K562 (cell line): ENCODE measurements around the gene COL15A1. TPM values are rescaled to one million over a fixed set of nuclear protein-coding genes. Genes with fewer than 3 reads are reported as not detected.
A peak's percentile ranks its signal among the peaks of the same experiment; 100 is the strongest.

Source experiments
- CBFA2T3 ChIP-seq: fragments of 450-650 bp; IDR thresholded peaks from 2 replicates; pipeline ENCODE4 v1.6.1; 2017
- HNRNPH1 ChIP-seq: fragments of 200-400 bp; formaldehyde crosslinking; optimal IDR thresholded peaks from 2 replicates; pipeline ENCODE3; 2017; ENCODE audit warnings: low read depth, mild to moderate bottlenecking, low read length, moderate library complexity
- LEF1 ChIP-seq: fragments of 450-650 bp; IDR thresholded peaks from 2 replicates; pipeline ENCODE4 v1.6.1; 2016; ENCODE audit warnings: mild to moderate bottlenecking
- MAFK ChIP-seq: IDR thresholded peaks from 2 replicates; pipeline ENCODE4 v1.6.1; 2011; ENCODE audit warnings: low read length, improper control_type of control experiment
- MAZ ChIP-seq, 2 experiments: fragments of 450-650 bp in 1 of 2; sonication (generic) in 1 of 2; formaldehyde crosslinking; IDR thresholded peaks in 1 of 2; conservative IDR thresholded peaks in 1 of 2; 2 replicates each; pipeline versions ENCODE4 v1.4.0 to v1.5.0; 2020; ENCODE audit warnings: mild to moderate bottlenecking in 1 of 2, missing genetic modification reagents in 1 of 2
- MXD1 ChIP-seq: fragments of 250-450 bp; sonication (Bioruptor Pico); IDR thresholded peaks from 2 replicates; pipeline ENCODE4 v1.8.0; 2021; ENCODE audit warnings: borderline replicate concordance, mild to moderate bottlenecking, moderate library complexity; ENCODE audit not compliant: poor library complexity, severe bottlenecking
- POLR2AphosphoS5 ChIP-seq: IDR thresholded peaks from 2 replicates; pipeline ENCODE4 v1.6.1; 2011; ENCODE audit warnings: mild to moderate bottlenecking, low read depth, low read length, moderate library complexity; ENCODE audit not compliant: control insufficient read depth, insufficient read depth
- RCOR1 ChIP-seq, 2 experiments: IDR thresholded peaks; 2 replicates each; pipeline ENCODE4 v1.6.1; 2012; ENCODE audit warnings: low read depth in 2 of 2, low read length in 2 of 2, borderline replicate concordance in 1 of 2, improper control_type of control experiment in 1 of 2
- RFX7 ChIP-seq: fragments of 250-450 bp; sonication (Bioruptor Pico); IDR thresholded peaks from 2 replicates; pipeline ENCODE4 v1.5.1; 2021; ENCODE audit warnings: mild to moderate bottlenecking
- THAP7 ChIP-seq: fragments of 250-450 bp; sonication (Bioruptor Pico); IDR thresholded peaks from 2 replicates; pipeline ENCODE4 v1.5.0; 2021
- THRAP3 ChIP-seq: fragments of 450-650 bp; IDR thresholded peaks from 2 replicates; pipeline ENCODE4 v1.6.1; 2016; ENCODE audit warnings: mild to moderate bottlenecking, inconsistent platforms, borderline replicate concordance
- U2AF1 ChIP-seq: fragments of 200-400 bp; formaldehyde crosslinking; optimal IDR thresholded peaks from 2 replicates; pipeline ENCODE3; 2017; ENCODE audit warnings: mild to moderate bottlenecking, low read depth, low read length, moderate library complexity
- ZZZ3 ChIP-seq: fragments of 450-650 bp; IDR thresholded peaks from 2 replicates; pipeline ENCODE4 v1.6.1; 2016; ENCODE audit warnings: antibody characterized with exemption, mild to moderate bottlenecking, moderate library complexity
- polyA plus RNA-seq, 8 experiments: library from polyadenylated mRNA; depleted of rRNA in 4 of 8; stranded (reverse) in 5 of 8; unstranded in 3 of 8; fragments of >200 nt; fragmentation: Nextera tagmentation in 2 of 8; fragmentation: Illumina TruSeq in 1 of 8; extraction: Ambion mirVana in 2 of 8; extraction: Trizol in 1 of 8; gene quantifications; 2 replicates each; pipeline versions ENCODE4 v1.2.1 to v1.2.3, GENCODE V29; 2011 to 2014; ENCODE audit warnings: inconsistent platforms in 1 of 8, missing spikeins in 1 of 8
- total RNA-seq, 7 experiments: library from RNA; depleted of rRNA in 6 of 7; stranded (reverse); fragments of >200 nt in 6 of 7; fragmentation: Illumina TruSeq in 2 of 7; extraction: Trizol in 2 of 7; gene quantifications; 2 replicates each; pipeline versions ENCODE4 v1.2.1 to v1.2.3, GENCODE V29; 2011 to 2021; ENCODE audit warnings: low replicate concordance in 1 of 7
- TF ChIP-seq, protein P1 (sequence below): fragments of 250-450 bp; sonication (Bioruptor Pico); IDR thresholded peaks from 2 replicates; pipeline ENCODE4 v1.4.0; 2020
- TF ChIP-seq, protein P2 (sequence below), 2 experiments: fragments of 450-650 bp; IDR thresholded peaks; 2 replicates each; pipeline ENCODE4 v1.6.1; 2016
- TF ChIP-seq, protein P3 (sequence below): sonication (generic); IDR thresholded peaks from 2 replicates; pipeline ENCODE4 v1.6.1; 2016

The COL15A1 gene
- total and polyA plus RNA-seq, 9 of the 15 experiments (the other 6 are each of a cell fraction or from before 2014, with no cell fraction given): 0.46 to 5.1 (median 2.6) TPM

DNA sequence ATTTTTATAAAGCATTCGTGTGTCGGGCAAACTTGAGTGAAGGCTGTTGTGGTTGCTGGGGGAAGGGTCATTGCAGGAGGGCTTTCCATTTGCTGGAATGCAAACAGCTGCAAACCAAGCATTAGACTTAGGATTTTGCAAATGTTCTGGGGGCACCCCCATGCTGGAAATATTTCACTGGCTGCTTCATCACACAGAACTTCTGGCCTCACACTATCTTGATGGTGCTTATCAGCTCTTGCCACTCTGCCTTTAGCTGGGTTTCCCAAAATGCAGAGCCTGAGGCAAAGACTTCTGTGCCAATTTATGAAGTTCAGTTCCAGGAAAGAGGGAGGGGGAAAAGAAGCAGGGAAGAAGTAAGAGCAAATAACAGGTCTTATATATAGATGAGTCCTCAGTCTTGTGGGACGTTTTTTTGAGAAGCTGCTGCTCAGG lies 8.6 kb upstream of the COL15A1 start (continued):
- TF ChIP-seq, protein P1, sequence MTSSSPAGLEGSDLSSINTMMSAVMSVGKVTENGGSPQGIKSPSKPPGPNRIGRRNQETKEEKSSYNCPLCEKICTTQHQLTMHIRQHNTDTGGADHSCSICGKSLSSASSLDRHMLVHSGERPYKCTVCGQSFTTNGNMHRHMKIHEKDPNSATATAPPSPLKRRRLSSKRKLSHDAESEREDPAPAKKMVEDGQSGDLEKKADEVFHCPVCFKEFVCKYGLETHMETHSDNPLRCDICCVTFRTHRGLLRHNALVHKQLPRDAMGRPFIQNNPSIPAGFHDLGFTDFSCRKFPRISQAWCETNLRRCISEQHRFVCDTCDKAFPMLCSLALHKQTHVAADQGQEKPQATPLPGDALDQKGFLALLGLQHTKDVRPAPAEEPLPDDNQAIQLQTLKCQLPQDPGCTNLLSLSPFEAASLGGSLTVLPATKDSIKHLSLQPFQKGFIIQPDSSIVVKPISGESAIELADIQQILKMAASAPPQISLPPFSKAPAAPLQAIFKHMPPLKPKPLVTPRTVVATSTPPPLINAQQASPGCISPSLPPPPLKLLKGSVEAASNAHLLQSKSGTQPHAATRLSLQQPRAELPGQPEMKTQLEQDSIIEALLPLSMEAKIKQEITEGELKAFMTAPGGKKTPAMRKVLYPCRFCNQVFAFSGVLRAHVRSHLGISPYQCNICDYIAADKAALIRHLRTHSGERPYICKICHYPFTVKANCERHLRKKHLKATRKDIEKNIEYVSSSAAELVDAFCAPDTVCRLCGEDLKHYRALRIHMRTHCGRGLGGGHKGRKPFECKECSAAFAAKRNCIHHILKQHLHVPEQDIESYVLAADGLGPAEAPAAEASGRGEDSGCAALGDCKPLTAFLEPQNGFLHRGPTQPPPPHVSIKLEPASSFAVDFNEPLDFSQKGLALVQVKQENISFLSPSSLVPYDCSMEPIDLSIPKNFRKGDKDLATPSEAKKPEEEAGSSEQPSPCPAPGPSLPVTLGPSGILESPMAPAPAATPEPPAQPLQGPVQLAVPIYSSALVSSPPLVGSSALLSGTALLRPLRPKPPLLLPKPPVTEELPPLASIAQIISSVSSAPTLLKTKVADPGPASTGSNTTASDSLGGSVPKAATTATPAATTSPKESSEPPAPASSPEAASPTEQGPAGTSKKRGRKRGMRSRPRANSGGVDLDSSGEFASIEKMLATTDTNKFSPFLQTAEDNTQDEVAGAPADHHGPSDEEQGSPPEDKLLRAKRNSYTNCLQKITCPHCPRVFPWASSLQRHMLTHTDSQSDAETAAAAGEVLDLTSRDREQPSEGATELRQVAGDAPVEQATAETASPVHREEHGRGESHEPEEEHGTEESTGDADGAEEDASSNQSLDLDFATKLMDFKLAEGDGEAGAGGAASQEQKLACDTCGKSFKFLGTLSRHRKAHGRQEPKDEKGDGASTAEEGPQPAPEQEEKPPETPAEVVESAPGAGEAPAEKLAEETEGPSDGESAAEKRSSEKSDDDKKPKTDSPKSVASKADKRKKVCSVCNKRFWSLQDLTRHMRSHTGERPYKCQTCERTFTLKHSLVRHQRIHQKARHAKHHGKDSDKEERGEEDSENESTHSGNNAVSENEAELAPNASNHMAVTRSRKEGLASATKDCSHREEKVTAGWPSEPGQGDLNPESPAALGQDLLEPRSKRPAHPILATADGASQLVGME: no peak
- TF ChIP-seq ZZZ3: no peak
- TF ChIP-seq U2AF1: no peak
- TF ChIP-seq, protein P2, sequence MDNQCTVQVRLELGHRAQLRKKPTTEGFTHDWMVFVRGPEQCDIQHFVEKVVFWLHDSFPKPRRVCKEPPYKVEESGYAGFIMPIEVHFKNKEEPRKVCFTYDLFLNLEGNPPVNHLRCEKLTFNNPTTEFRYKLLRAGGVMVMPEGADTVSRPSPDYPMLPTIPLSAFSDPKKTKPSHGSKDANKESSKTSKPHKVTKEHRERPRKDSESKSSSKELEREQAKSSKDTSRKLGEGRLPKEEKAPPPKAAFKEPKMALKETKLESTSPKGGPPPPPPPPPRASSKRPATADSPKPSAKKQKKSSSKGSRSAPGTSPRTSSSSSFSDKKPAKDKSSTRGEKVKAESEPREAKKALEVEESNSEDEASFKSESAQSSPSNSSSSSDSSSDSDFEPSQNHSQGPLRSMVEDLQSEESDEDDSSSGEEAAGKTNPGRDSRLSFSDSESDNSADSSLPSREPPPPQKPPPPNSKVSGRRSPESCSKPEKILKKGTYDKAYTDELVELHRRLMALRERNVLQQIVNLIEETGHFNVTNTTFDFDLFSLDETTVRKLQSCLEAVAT (IDR thresholded peaks at IDR 0.05): 0 out of 4 replicates have a peak, but pooled peaks of 1 of the 2 experiments have one; percentile 15
- TF ChIP-seq THRAP3: no peak
- no peak for TF ChIP-seq MAFK
- no peak for TF ChIP-seq HNRNPH1
- TF ChIP-seq POLR2AphosphoS5: peak; percentile 27; the same call in 1 of the 2 replicates
- TF ChIP-seq THAP7: no peak
- no peak for TF ChIP-seq RFX7 (CRISPR knock-in tag)
- no peak for TF ChIP-seq LEF1
- peak in 1 of 2 experiments; percentile 56; a peak in 1 of 4 replicates for TF ChIP-seq RCOR1 (IDR thresholded peaks at IDR 0.05; ENCODE audit: borderline replicate concordance in 1 of 2, low read depth in 2 of 2, low read length in 2 of 2)
- TF ChIP-seq, protein P3, sequence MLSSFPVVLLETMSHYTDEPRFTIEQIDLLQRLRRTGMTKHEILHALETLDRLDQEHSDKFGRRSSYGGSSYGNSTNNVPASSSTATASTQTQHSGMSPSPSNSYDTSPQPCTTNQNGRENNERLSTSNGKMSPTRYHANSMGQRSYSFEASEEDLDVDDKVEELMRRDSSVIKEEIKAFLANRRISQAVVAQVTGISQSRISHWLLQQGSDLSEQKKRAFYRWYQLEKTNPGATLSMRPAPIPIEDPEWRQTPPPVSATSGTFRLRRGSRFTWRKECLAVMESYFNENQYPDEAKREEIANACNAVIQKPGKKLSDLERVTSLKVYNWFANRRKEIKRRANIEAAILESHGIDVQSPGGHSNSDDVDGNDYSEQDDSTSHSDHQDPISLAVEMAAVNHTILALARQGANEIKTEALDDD: no peak
- TF ChIP-seq CBFA2T3: peak; percentile 84
- no peak for TF ChIP-seq MXD1
- peak; percentile 32 to 62; a peak in 2 of 4 replicates for TF ChIP-seq MAZ (CRISPR knock-in tag; conservative IDR thresholded peaks at IDR 0.05 in 1 of 2, IDR thresholded peaks at IDR 0.05 in 1 of 2)
